HG02981 (cell line): ENCODE measurements around the gene ALK.

Experiments used
- ATAC-seq: cut with Tn5 transposase; IDR thresholded peaks from one replicate; pipeline ENCODE4 v1.9.1; 2021; ENCODE audit warnings: mild to moderate bottlenecking, moderate library complexity; ENCODE audit not compliant: unreplicated experiment

Gene ALK

GRCh38 chr2:29614295-29614830 is 307.0 kb downstream of the ALK start:
- no peak for ATAC-seq

GRCh38 chr2:29613792-29614266 is 307.6 kb downstream of the ALK start:
- ATAC-seq: no peak

- no peak for ATAC-seq
Observed at GRCh38 chr2:29613067-29613466, 308.3 kb downstream of the ALK start.

- no peak for ATAC-seq
Observed at GRCh38 chr2:29612568-29612967, 308.8 kb downstream of the ALK start.

GRCh38 chr2:29611850-29612249 is 309.5 kb downstream of the ALK start:
- ATAC-seq: no peak

GRCh38 chr2:29611261-29611660 is 310.1 kb downstream of the ALK start:
- ATAC-seq: no peak

- no peak for ATAC-seq
Observed at GRCh38 chr2:29610569-29610968, 310.8 kb downstream of the ALK start.

GRCh38 chr2:29607038-29607420 is 314.4 kb downstream of the ALK start:
- no peak for ATAC-seq

- no peak for ATAC-seq
Observed at GRCh38 chr2:29606104-29607037, 315.0 kb downstream of the ALK start.

- no peak for ATAC-seq
Observed at GRCh38 chr2:29603341-29603740, 318.0 kb downstream of the ALK start.

GRCh38 chr2:29601872-29602271 is 319.5 kb downstream of the ALK start:
- no peak for ATAC-seq

- ATAC-seq: no peak
Observed at GRCh38 chr2:29601321-29601720, 320.1 kb downstream of the ALK start.

- no peak for ATAC-seq
Observed at GRCh38 chr2:29599946-29600345, 321.4 kb downstream of the ALK start.

- ATAC-seq: no peak
Observed at GRCh38 chr2:29598978-29599377, 322.4 kb downstream of the ALK start.

GRCh38 chr2:29597035-29597434 is 324.4 kb downstream of the ALK start:
- ATAC-seq: no peak

- no peak for ATAC-seq
Observed at GRCh38 chr2:29596584-29596983, 324.8 kb downstream of the ALK start.

GRCh38 chr2:29591600-29591999 is 329.8 kb downstream of the ALK start:
- no peak for ATAC-seq

GRCh38 chr2:29590211-29590610 is 331.2 kb downstream of the ALK start:
- no peak for ATAC-seq

GRCh38 chr2:29589440-29590103 is 331.8 kb downstream of the ALK start:
- ATAC-seq: no peak

GRCh38 chr2:29587402-29588190 is 333.8 kb downstream of the ALK start:
- no peak for ATAC-seq

- no peak for ATAC-seq
Observed at GRCh38 chr2:29586919-29587318, 334.5 kb downstream of the ALK start.
